Lower leg skin (tissue), 4 donors: Measurements from ENCODE around the gene TOMM20. TPM values are rescaled to one million over a fixed set of nuclear protein-coding genes. Genes with fewer than 3 reads are reported as not detected.

Source experiments
- DNase-seq, 2 donors: peaks; one replicate each; pipeline ENCODE4 v3.0.0-alpha.2; 2019; ENCODE audit warnings: low spot score in 2 of 2
- H3K4me3 ChIP-seq: fragments of 200-600 bp; sonication (generic); 2 replicates; pipeline ENCODE4 v1.5.1; 2017; ENCODE audit warnings: mild to moderate bottlenecking, low read depth; ENCODE audit not compliant: poor library complexity, severe bottlenecking
- CTCF ChIP-seq, 3 donors: fragments of 450-650 bp; IDR thresholded peaks; one replicate each; pipeline ENCODE4 v1.5.1; 2016; ENCODE audit warnings: antibody characterized with exemption in 3 of 3, mild to moderate bottlenecking in 3 of 3, moderate library complexity in 2 of 3
- POLR2A ChIP-seq, 2 donors: fragments of 450-650 bp; IDR thresholded peaks; one replicate each; pipeline ENCODE4 v1.6.1; 2016 to 2017; ENCODE audit warnings: antibody characterized with exemption in 2 of 2, mild to moderate bottlenecking in 1 of 2, moderate library complexity in 1 of 2
- WGBS, 2 donors: methylation state at CpG; one replicate each; pipeline ENCODE4 v1.1.5; 2018; 5-methylcytosine and 5-hydroxymethylcytosine counted together
- intact Hi-C: fragments of 100-400 bp; cut with DNase I; formaldehyde crosslinking; loops from one replicate; pipeline ENCODE4 v1.15.0; 2023; ENCODE audit warnings: low total_unique reads
- total RNA-seq, 4 donors: library from RNA; depleted of rRNA; stranded (reverse); fragments of >200 nt; gene quantifications; one replicate each; pipeline ENCODE4 v1.1.0, GENCODE V29; 2016

The TOMM20 gene
- total RNA-seq, 4 donors from 2014 or later, result 69.4 to 121 (median 112) TPM

- 88 to 91% methylated on average over 6 of the region's 6 CpGs for WGBS, 2 donors
- intact Hi-C loops, result no loop called here
- no peak for DNase-seq
- no peak overlapping the region for H3K4me3 ChIP-seq
- no peak for TF ChIP-seq CTCF (IDR thresholded peaks at IDR 0.05)
- no peak for TF ChIP-seq POLR2A (IDR thresholded peaks at IDR 0.05)
Observed at GRCh38 chr1:235145639-235146038, 17.0 kb upstream of the TOMM20 start.

- intact Hi-C loops, result no loop called here
- DNase-seq, result no peak
- H3K4me3 ChIP-seq, result no peak overlapping the region
- WGBS, 2 donors, result 96 to 97% methylated on average over 4 of the region's 4 CpGs
- TF ChIP-seq POLR2A (IDR thresholded peaks at IDR 0.05), result no peak
- TF ChIP-seq CTCF (IDR thresholded peaks at IDR 0.05), result no peak
Observed at GRCh38 chr1:235142991-235143390, 14.4 kb upstream of the TOMM20 start.

GRCh38 chr1:235139315-235139714 lies 10.7 kb upstream of the TOMM20 start:
- 90 to 92% methylated on average over 5 of the region's 5 CpGs for WGBS, 2 donors
- no peak for DNase-seq
- H3K4me3 ChIP-seq, result no peak overlapping the region
- intact Hi-C loops, result no loop called here
- TF ChIP-seq CTCF (IDR thresholded peaks at IDR 0.05), result no peak
- TF ChIP-seq POLR2A (IDR thresholded peaks at IDR 0.05), result no peak

GRCh38 chr1:235138821-235139220 lies 10.2 kb upstream of the TOMM20 start:
- DNase-seq, result no peak
- TF ChIP-seq CTCF (IDR thresholded peaks at IDR 0.05), result no peak
- H3K4me3 ChIP-seq, result no peak overlapping the region
- intact Hi-C loops, result no loop called here
- WGBS, 2 donors, result 65 to 67% methylated on average over 2 of the region's 2 CpGs

- no peak overlapping the region for H3K4me3 ChIP-seq
- no peak for DNase-seq
- intact Hi-C loops, result no loop called here
- TF ChIP-seq CTCF (IDR thresholded peaks at IDR 0.05) (no peak), POLR2A (IDR thresholded peaks at IDR 0.05) (no peak)
- 54 to 55% methylated on average over 4 of the region's 4 CpGs for WGBS, 2 donors
Observed at GRCh38 chr1:235136111-235136510, 7.5 kb upstream of the TOMM20 start.

GRCh38 chr1:235134171-235134570 lies 5.5 kb upstream of the TOMM20 start:
- intact Hi-C loops, result no loop called here
- WGBS, 2 donors, result 96 to 98% methylated on average over 12 of the region's 12 CpGs
- no peak for TF ChIP-seq CTCF (IDR thresholded peaks at IDR 0.05)
- no peak for TF ChIP-seq POLR2A (IDR thresholded peaks at IDR 0.05)
- no peak overlapping the region for H3K4me3 ChIP-seq
- DNase-seq, result no peak
